ENCODE results near the gene C10orf143. TPM values are rescaled to one million over a fixed set of nuclear protein-coding genes. Genes with fewer than 3 reads are reported as not detected.

The C10orf143 gene
- total RNA-seq, 8 experiments from 2014 or later, result 0.81 to 4.4 (median 2.2) TPM

- Histone ChIP-seq H3K27ac (no peak overlapping the region), H3K4me3 (no peak overlapping the region), H3K4me1 (replicated peaks in 1 of 2) (no peaks in the 10 kb centered on the region)
- WGBS, 10 experiments, result 50 to 100% (median 93%) methylated on average over 1 to 3 of the region's 5 CpGs; no CpG with 5 or more reads in 5 of the 10 experiments
- in situ Hi-C loops (cut with MboI; ENCODE audit: low pct_unique_long_range_greater_than_20kb in 2 of 9, low sequenced_read_pairs in 9 of 9, unreplicated experiment in 9 of 9), result no loop called here
- no peak for ATAC-seq (replicated peaks in 6 of 8)
Measured at GRCh38 chr10:130064783-130065182, 45.8 kb downstream of the C10orf143 start.

- 90 to 100% (median 97%) methylated on average over 1 to 13 of the region's 13 CpGs; no CpG with 5 or more reads in 4 of the 10 experiments for WGBS, 10 experiments
- no peak for ATAC-seq (replicated peaks in 6 of 8)
- Histone ChIP-seq H3K27ac (no peak overlapping the region), H3K4me3 (no peak overlapping the region), H3K4me1 (replicated peaks in 1 of 2) (no peaks in the 10 kb centered on the region)
- in situ Hi-C loops (cut with MboI; ENCODE audit: low pct_unique_long_range_greater_than_20kb in 2 of 9, low sequenced_read_pairs in 9 of 9, unreplicated experiment in 9 of 9), result no loop called here
Measured at GRCh38 chr10:130062976-130063375, 47.7 kb downstream of the C10orf143 start.

GRCh38 chr10:130062201-130062600, 48.4 kb downstream of the C10orf143 start:
- ATAC-seq (replicated peaks in 6 of 8), result peak in 2 of 8 experiments; percentile 45 to 59
- 20 to 100% (median 66%) methylated on average over 1 to 2 of the region's 3 CpGs; no CpG with 5 or more reads in 4 of the 10 experiments for WGBS, 10 experiments
- no peak overlapping the region for H3K27ac ChIP-seq
- in situ Hi-C loops (cut with MboI; ENCODE audit: low pct_unique_long_range_greater_than_20kb in 2 of 9, low sequenced_read_pairs in 9 of 9, unreplicated experiment in 9 of 9), result no loop called here
- H3K4me1 ChIP-seq (replicated peaks in 1 of 2), result no peaks in the 10 kb centered on the region
- H3K4me3 ChIP-seq, result no peak overlapping the region

- in situ Hi-C loops (cut with MboI; ENCODE audit: low pct_unique_long_range_greater_than_20kb in 2 of 9, low sequenced_read_pairs in 9 of 9, unreplicated experiment in 9 of 9), result no loop called here
- 10 to 80% methylated on average over 2 to 3 of the region's 6 CpGs; no CpG with 5 or more reads in 8 of the 10 experiments for WGBS, 10 experiments
- ATAC-seq (replicated peaks in 6 of 8), result no peak
- Histone ChIP-seq H3K4me3 (no peak overlapping the region), H3K4me1 (replicated peaks in 1 of 2) (no peaks in the 10 kb centered on the region), H3K27ac (no peak overlapping the region)
Measured at GRCh38 chr10:130061760-130062159, 48.9 kb downstream of the C10orf143 start.

GRCh38 chr10:130054021-130054420, 56.6 kb downstream of the C10orf143 start:
- ATAC-seq (replicated peaks in 6 of 8), result no peak
- in situ Hi-C loops (cut with MboI; ENCODE audit: low pct_unique_long_range_greater_than_20kb in 2 of 9, low sequenced_read_pairs in 9 of 9, unreplicated experiment in 9 of 9), result no loop called here
- H3K4me1 ChIP-seq (replicated peaks in 1 of 2), result no peaks in the 10 kb centered on the region
- no peak overlapping the region for H3K27ac ChIP-seq
- H3K4me3 ChIP-seq, result no peak overlapping the region
- WGBS, 10 experiments, result 4 to 100% (median 80%) methylated on average over 1 to 3 of the region's 3 CpGs; no CpG with 5 or more reads in 4 of the 10 experiments

- Histone ChIP-seq H3K4me1 (replicated peaks in 1 of 2) (no peaks in the 10 kb centered on the region), H3K4me3 (no peak overlapping the region), H3K27ac (no peak overlapping the region)
- WGBS, 10 experiments, result 2 to 93% (median 54%) methylated on average over 1 to 10 of the region's 11 CpGs; no CpG with 5 or more reads in 4 of the 10 experiments
- ATAC-seq (replicated peaks in 6 of 8), result peak in 3 of 8 experiments; percentile 42 to 82 (median 63)
- in situ Hi-C loops (cut with MboI; ENCODE audit: low pct_unique_long_range_greater_than_20kb in 2 of 9, low sequenced_read_pairs in 9 of 9, unreplicated experiment in 9 of 9), result no loop called here
Measured at GRCh38 chr10:130053561-130053960, 57.1 kb downstream of the C10orf143 start.

GRCh38 chr10:130052193-130052592, 58.4 kb downstream of the C10orf143 start:
- WGBS, 10 experiments, result 100% methylated on average over 1 of the region's 9 CpGs; no CpG with 5 or more reads in 8 of the 10 experiments
- no peak overlapping the region for H3K27ac ChIP-seq
- no peak for ATAC-seq (replicated peaks in 6 of 8)
- no peak overlapping the region for H3K4me3 ChIP-seq
- H3K4me1 ChIP-seq (replicated peaks in 1 of 2), result no peaks in the 10 kb centered on the region
- in situ Hi-C loops (cut with MboI; ENCODE audit: low pct_unique_long_range_greater_than_20kb in 2 of 9, low sequenced_read_pairs in 9 of 9, unreplicated experiment in 9 of 9), result no loop called here

- no peak overlapping the region for H3K27ac ChIP-seq
- WGBS, 10 experiments, result 40 to 100% (median 91%) methylated on average over 1 to 12 of the region's 12 CpGs; no CpG with 5 or more reads in 2 of the 10 experiments
- H3K4me1 ChIP-seq (replicated peaks in 1 of 2), result no peaks in the 10 kb centered on the region
- H3K4me3 ChIP-seq, result no peak overlapping the region
- in situ Hi-C loops (cut with MboI; ENCODE audit: low pct_unique_long_range_greater_than_20kb in 2 of 9, low sequenced_read_pairs in 9 of 9, unreplicated experiment in 9 of 9), result no loop called here
- ATAC-seq (replicated peaks in 6 of 8), result no peak
Measured at GRCh38 chr10:130050721-130051120, 59.9 kb downstream of the C10orf143 start.

- WGBS, 10 experiments, result 5 to 81% (median 65%) methylated on average over 1 to 7 of the region's 12 CpGs; no CpG with 5 or more reads in 1 of the 10 experiments
- in situ Hi-C loops (cut with MboI; ENCODE audit: low pct_unique_long_range_greater_than_20kb in 2 of 9, low sequenced_read_pairs in 9 of 9, unreplicated experiment in 9 of 9), result no loop called here
- ATAC-seq (replicated peaks in 6 of 8), result peak in 2 of 8 experiments; percentile 45 to 68
- Histone ChIP-seq H3K27ac (no peak overlapping the region), H3K4me1 (replicated peaks in 1 of 2) (no peaks in the 10 kb centered on the region), H3K4me3 (no peak overlapping the region)
Measured at GRCh38 chr10:130049987-130050386, 60.6 kb downstream of the C10orf143 start.

- Histone ChIP-seq H3K4me1 (replicated peaks in 1 of 2) (no peaks in the 10 kb centered on the region), H3K4me3 (no peak overlapping the region), H3K27ac (no peak overlapping the region)
- in situ Hi-C loops (cut with MboI; ENCODE audit: low pct_unique_long_range_greater_than_20kb in 2 of 9, low sequenced_read_pairs in 9 of 9, unreplicated experiment in 9 of 9), result no loop called here
- 67 to 100% (median 80%) methylated on average over 1 to 3 of the region's 12 CpGs; no CpG with 5 or more reads in 3 of the 10 experiments for WGBS, 10 experiments
- no peak for ATAC-seq (replicated peaks in 6 of 8)
Measured at GRCh38 chr10:130049244-130049643, 61.4 kb downstream of the C10orf143 start.

GRCh38 chr10:130048081-130048480, 62.5 kb downstream of the C10orf143 start:
- in situ Hi-C loops (cut with MboI; ENCODE audit: low pct_unique_long_range_greater_than_20kb in 2 of 9, low sequenced_read_pairs in 9 of 9, unreplicated experiment in 9 of 9), result no loop called here
- no peak for ATAC-seq (replicated peaks in 6 of 8)
- Histone ChIP-seq H3K27ac (no peak overlapping the region), H3K4me1 (replicated peaks in 1 of 2) (no peaks in the 10 kb centered on the region), H3K4me3 (no peak overlapping the region)
- WGBS, 10 experiments, result 60% methylated on average over 1 of the region's 3 CpGs; no CpG with 5 or more reads in 9 of the 10 experiments

GRCh38 chr10:130047336-130047735, 63.3 kb downstream of the C10orf143 start:
- H3K4me3 ChIP-seq, result no peak overlapping the region
- no peaks in the 10 kb centered on the region for H3K4me1 ChIP-seq (replicated peaks in 1 of 2)
- no peak for ATAC-seq (replicated peaks in 6 of 8)
- WGBS, 10 experiments, result 30 to 87% (median 75%) methylated on average over 1 to 8 of the region's 10 CpGs; no CpG with 5 or more reads in 6 of the 10 experiments
- in situ Hi-C loops (cut with MboI; ENCODE audit: low pct_unique_long_range_greater_than_20kb in 2 of 9, low sequenced_read_pairs in 9 of 9, unreplicated experiment in 9 of 9), result no loop called here
- no peak overlapping the region for H3K27ac ChIP-seq

GRCh38 chr10:130046591-130046990, 64.0 kb downstream of the C10orf143 start:
- 47 to 100% (median 84%) methylated on average over 1 to 18 of the region's 22 CpGs; no CpG with 5 or more reads in 3 of the 10 experiments for WGBS, 10 experiments

GRCh38 chr10:130045801-130046321, 64.8 kb downstream of the C10orf143 start:
- Histone ChIP-seq H3K4me1 (replicated peaks in 1 of 2) (no peaks in the 10 kb centered on the region), H3K4me3 (no peak overlapping the region), H3K27ac (no peak overlapping the region)
- WGBS, 10 experiments, result no CpG with 5 or more reads among the region's 43 CpGs
- in situ Hi-C loops (cut with MboI; ENCODE audit: low pct_unique_long_range_greater_than_20kb in 2 of 9, low sequenced_read_pairs in 9 of 9, unreplicated experiment in 9 of 9), result no loop called here
- ATAC-seq (replicated peaks in 6 of 8), result no peak

More at GRCh38 chr10:130046591-130046990, 64.0 kb downstream of the C10orf143 start:
- ATAC-seq (replicated peaks in 6 of 8), result no peak
- Histone ChIP-seq H3K4me1 (replicated peaks in 1 of 2) (no peaks in the 10 kb centered on the region), H3K4me3 (no peak overlapping the region), H3K27ac (no peak overlapping the region)
- in situ Hi-C loops (cut with MboI; ENCODE audit: low pct_unique_long_range_greater_than_20kb in 2 of 9, low sequenced_read_pairs in 9 of 9, unreplicated experiment in 9 of 9), result no loop called here

Data from motor neuron (in vitro differentiated cells).